Stimulated activated naive CD8-positive, alpha-beta T cell treated with anti-CD3 and anti-CD28 coated beads, Interleukin-15, Interleukin-2, amounts not matched to agents 100 ng/mL and 50 ng/mL, for 24 hours (primary cell): ENCODE results near the gene RCOR1.

Experiments
- H3K27ac Mint-ChIP-seq: one replicate; pipeline ENCODE4 v1.8.0; 2021; ENCODE audit warnings: mild to moderate bottlenecking, mixed read lengths
- H3K27me3 Mint-ChIP-seq: one replicate; pipeline ENCODE4 v1.8.0; 2021; ENCODE audit warnings: mixed read lengths
- H3K36me3 Mint-ChIP-seq: one replicate; pipeline ENCODE4 v1.8.0; 2021; ENCODE audit warnings: low read depth, mixed read lengths
- H3K4me1 Mint-ChIP-seq: one replicate; pipeline ENCODE4 v1.8.0; 2021; ENCODE audit warnings: low read depth, mixed read lengths
- H3K4me3 Mint-ChIP-seq: one replicate; pipeline ENCODE4 v1.8.0; 2021; ENCODE audit warnings: mild to moderate bottlenecking, mixed read lengths
- H3K9me3 Mint-ChIP-seq: one replicate; pipeline ENCODE4 v1.8.0; 2021; ENCODE audit warnings: mixed read lengths

Gene RCOR1

DNA sequence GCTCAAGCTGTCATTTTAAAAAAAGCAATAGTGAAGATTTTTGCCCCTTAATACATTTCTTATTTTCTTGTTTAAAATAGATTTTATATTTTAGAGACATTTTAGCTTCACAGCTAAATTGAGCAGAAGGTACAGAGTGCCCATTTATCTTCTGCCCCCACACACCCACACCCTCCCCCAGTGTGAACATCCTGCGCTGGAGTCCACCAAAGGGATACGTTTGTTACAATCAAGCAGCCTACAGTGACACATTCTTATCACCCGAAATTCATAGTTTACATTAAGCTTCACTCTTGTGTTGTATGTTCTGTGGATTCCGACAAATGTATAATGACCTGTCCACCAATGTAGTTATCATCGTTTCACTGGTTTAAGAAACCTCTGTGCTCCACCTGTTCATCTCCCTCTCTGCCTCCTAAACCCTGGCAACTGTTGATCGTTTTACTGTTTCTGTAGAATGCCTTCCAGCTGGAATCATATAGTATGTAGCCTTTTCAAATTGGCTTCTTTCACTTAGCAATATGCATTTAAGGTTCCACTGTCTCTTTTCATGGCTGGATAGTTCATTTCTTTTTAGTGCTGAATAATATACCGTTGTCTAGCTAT, 93.8 kb downstream of the RCOR1 start:
- H3K9me3 Mint-ChIP-seq = no peaks in the 10 kb centered on the region
- peaks cover 11% of the 10 kb centered on the region for H3K4me1 Mint-ChIP-seq
- H3K4me3 Mint-ChIP-seq = no peak overlapping the region
- H3K36me3 Mint-ChIP-seq = peaks cover 16% of the 10 kb centered on the region
- H3K27ac Mint-ChIP-seq = no peak overlapping the region
- no peaks in the 10 kb centered on the region for H3K27me3 Mint-ChIP-seq

DNA sequence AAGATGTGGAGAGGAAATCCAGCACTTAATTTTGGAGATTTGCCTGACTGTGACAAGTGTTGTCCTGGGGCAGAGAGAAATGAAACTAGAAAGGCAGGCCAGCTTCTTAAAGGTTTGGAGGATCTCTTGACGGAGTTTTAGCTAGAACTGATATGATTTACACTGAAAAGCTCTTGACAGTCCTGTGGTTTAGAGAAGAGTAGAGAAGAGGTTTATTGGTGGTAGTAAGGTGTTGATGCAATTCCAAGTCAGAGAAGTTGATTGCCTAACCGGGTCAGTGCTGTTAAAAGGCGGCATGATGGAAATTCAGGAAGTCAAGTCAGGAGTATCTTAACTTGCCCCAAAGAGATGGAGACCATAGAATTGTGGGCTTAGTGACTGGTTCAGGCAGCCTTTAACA, 95.8 kb downstream of the RCOR1 start:
- Mint-ChIP-seq H3K9me3 (no peaks in the 10 kb centered on the region), H3K4me3 (no peak overlapping the region), H3K36me3 (peaks cover 9% of the 10 kb centered on the region), H3K27me3 (no peaks in the 10 kb centered on the region), H3K27ac (no peak overlapping the region), H3K4me1 (peaks cover 11% of the 10 kb centered on the region)

DNA sequence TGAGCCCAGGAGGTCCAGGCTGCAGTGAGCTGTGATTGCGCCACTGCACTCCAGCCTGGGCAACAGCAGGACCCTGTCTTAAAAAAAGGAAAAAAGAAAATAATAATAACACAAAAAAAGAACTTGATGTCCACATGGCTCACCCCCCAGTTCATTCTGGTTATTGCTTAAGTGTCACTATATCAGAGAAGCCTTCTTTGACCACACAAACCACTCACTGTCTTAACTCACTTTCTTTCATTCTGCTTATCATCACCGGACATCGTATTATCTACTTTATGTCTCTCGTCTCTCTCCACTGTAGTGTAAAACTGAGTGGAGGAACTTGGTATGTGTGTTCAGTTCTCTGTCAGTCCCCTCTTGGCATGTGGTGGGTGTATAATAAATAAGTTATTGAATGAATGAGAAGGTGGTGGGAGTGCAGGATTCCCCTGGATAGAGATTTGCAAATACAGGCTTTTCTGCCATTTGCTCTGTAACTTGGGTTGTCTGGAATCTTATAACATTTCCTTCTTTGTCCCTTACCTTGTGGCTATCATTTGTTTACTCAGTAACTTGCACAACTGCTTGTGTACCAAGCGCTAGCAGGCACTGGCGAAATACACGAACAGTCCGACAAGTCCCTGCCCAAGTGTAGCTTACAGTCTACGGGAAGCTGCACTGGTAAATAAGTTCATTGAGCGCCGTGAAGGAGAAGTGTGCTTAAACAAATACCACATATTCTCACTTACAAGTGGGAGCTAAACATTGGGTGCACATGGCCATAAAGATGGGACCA, 98.2 kb downstream of the RCOR1 start:
- Mint-ChIP-seq H3K4me3 (no peak overlapping the region), H3K36me3 (no peaks in the 10 kb centered on the region), H3K9me3 (no peaks in the 10 kb centered on the region), H3K27ac (no peak overlapping the region), H3K27me3 (no peaks in the 10 kb centered on the region), H3K4me1 (peaks cover 15% of the 10 kb centered on the region)

DNA sequence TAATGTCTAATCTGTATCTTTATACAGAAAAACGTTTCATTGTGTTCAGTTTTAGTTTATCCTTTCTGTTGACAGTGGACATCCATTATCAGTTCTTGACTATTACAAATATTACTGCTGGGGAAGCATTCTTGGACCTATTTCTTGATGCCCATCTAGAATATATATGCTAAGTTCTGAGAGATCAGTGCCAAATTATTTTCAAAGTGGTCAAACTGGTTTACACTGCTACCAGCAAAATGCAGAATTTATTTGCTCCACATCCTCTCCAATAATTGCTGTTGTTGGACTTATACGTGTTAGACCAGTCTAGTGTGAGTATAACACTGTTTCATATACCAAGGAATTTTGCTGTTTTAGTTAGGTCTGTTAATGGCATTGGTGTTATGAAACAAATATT, 99.3 kb downstream of the RCOR1 start:
- no peaks in the 10 kb centered on the region for H3K27me3 Mint-ChIP-seq
- H3K4me1 Mint-ChIP-seq = peaks cover 23% of the 10 kb centered on the region
- H3K36me3 Mint-ChIP-seq = peaks cover under 1% of the 10 kb centered on the region
- H3K4me3 Mint-ChIP-seq = no peak overlapping the region
- H3K27ac Mint-ChIP-seq = no peak overlapping the region
- H3K9me3 Mint-ChIP-seq = no peaks in the 10 kb centered on the region

- no peak overlapping the region for H3K27ac Mint-ChIP-seq
- peaks cover 4% of the 10 kb centered on the region for H3K36me3 Mint-ChIP-seq
- H3K9me3 Mint-ChIP-seq = no peaks in the 10 kb centered on the region
- no peak overlapping the region for H3K4me3 Mint-ChIP-seq
- H3K27me3 Mint-ChIP-seq = no peaks in the 10 kb centered on the region
- peaks cover 28% of the 10 kb centered on the region for H3K4me1 Mint-ChIP-seq
Measured at GRCh38 chr14:102692334-102692733, 99.9 kb downstream of the RCOR1 start.

DNA sequence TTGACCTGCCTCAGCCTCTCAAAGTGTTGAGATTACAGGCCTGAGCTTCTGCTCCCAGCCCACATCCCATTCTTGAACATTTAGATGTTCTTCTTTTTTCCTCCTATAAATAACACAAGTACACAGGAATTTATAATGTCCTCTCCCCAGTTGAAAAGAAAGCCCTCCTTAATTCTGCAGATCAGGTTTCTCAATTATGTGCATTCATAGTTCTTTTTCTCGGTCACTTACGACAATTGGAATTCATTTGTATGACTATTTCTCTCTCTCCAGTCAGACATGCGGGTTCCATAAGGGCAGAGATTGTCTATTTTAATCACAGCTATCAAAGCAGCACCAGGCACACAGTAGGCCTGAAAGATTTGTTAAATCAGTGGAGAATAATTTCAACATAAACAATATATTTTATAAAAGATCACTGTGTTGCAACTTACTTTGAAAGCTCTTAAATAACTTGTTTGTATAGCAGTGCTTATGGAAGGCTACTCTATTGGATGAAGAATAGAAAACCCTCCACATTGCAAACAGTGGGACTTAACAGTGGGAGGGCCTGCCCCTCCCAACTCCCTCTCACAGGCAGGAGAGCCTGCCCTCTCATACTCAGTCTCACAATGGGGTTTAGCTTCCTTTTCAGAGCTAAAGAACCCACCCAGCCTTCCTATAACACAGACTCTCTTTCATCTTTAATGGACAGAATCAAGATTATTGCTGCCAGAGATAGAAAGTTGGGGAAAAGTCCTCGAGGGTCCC, 100.7 kb downstream of the RCOR1 start:
- peaks cover 4% of the 10 kb centered on the region for H3K36me3 Mint-ChIP-seq
- H3K4me1 Mint-ChIP-seq = peaks cover 25% of the 10 kb centered on the region
- no peaks in the 10 kb centered on the region for H3K27me3 Mint-ChIP-seq

DNA sequence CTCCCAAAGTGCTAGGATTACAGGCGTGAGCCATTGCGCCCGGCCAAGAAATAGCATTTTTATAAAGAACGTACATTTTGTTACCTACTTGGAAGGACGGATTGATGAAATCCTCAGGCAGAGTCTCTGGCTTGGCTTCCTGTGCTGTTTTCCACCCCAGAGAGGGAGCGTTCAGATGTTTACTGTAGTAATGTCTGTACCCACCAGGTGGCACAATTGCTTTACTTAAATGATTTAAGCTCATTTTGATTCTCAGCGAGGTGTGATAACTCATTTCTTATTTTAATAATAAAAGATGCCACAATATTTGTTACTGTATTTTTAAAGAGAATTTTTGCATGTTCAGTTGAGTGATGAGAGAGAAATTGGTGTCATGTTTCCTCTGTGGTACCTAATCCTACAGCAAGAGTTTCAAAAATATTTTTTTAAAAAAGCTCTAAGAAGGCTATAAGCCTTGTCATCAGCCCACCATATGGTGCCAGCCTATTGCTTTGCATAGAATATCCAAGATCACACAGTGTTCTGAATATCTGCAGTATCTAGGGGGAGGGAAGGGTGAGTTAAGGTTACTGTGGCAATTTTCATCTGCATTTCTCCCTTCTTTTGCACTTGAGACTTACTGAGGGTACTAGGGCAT, 102.2 kb downstream of the RCOR1 start:
- peaks cover 25% of the 10 kb centered on the region for H3K4me1 Mint-ChIP-seq
- H3K9me3 Mint-ChIP-seq = no peaks in the 10 kb centered on the region
- H3K27me3 Mint-ChIP-seq = no peaks in the 10 kb centered on the region
- no peak overlapping the region for H3K27ac Mint-ChIP-seq
- H3K36me3 Mint-ChIP-seq = peaks cover 4% of the 10 kb centered on the region
- H3K4me3 Mint-ChIP-seq = no peak overlapping the region

More for the DNA sequence above, 100.7 kb downstream of the RCOR1 start:
- no peaks in the 10 kb centered on the region for H3K9me3 Mint-ChIP-seq
- H3K27ac Mint-ChIP-seq = no peak overlapping the region
- H3K4me3 Mint-ChIP-seq = no peak overlapping the region

DNA sequence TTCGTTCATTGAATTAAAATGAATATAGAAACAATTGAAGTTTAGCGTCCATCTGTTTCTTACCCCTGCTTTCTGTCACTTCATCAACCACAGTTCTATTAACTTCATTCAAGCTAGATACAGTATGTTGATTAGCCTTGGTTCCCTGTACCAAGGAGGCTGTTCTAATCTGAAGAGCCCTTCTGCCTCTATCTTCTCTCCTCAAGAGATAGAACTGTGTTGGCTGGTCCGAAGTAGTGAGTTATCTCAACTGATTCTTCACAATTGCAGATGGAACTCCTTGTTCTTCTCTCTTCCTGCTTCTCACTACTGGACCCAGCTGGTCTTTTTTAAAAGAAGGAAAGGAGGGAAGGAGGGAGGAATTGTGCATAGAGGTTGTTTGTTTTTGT, 102.7 kb downstream of the RCOR1 start:
- H3K4me3 Mint-ChIP-seq = no peak overlapping the region
- no peak overlapping the region for H3K27ac Mint-ChIP-seq
- H3K4me1 Mint-ChIP-seq = peaks cover 25% of the 10 kb centered on the region
- H3K9me3 Mint-ChIP-seq = no peaks in the 10 kb centered on the region
- no peaks in the 10 kb centered on the region for H3K27me3 Mint-ChIP-seq
- peaks cover 4% of the 10 kb centered on the region for H3K36me3 Mint-ChIP-seq

GRCh38 chr14:102696332-102696731, 103.9 kb downstream of the RCOR1 start:
- no peak overlapping the region for H3K4me3 Mint-ChIP-seq
- H3K27ac Mint-ChIP-seq = peak overlapping the region; percentile 21
- peaks cover 8% of the 10 kb centered on the region for H3K36me3 Mint-ChIP-seq
- H3K9me3 Mint-ChIP-seq = no peaks in the 10 kb centered on the region
- no peaks in the 10 kb centered on the region for H3K27me3 Mint-ChIP-seq
- peaks cover 25% of the 10 kb centered on the region for H3K4me1 Mint-ChIP-seq

- H3K4me1 Mint-ChIP-seq = peaks cover 25% of the 10 kb centered on the region
- no peak overlapping the region for H3K4me3 Mint-ChIP-seq
Measured at GRCh38 chr14:102696856-102697495, 104.5 kb downstream of the RCOR1 start.

GRCh38 chr14:102697501-102697900, 105.1 kb downstream of the RCOR1 start:
- H3K27me3 Mint-ChIP-seq = no peaks in the 10 kb centered on the region
- no peaks in the 10 kb centered on the region for H3K9me3 Mint-ChIP-seq
- H3K27ac Mint-ChIP-seq = no peak overlapping the region
- no peak overlapping the region for H3K4me3 Mint-ChIP-seq
- H3K36me3 Mint-ChIP-seq = peaks cover 16% of the 10 kb centered on the region
- peaks cover 25% of the 10 kb centered on the region for H3K4me1 Mint-ChIP-seq

More at GRCh38 chr14:102696856-102697495, 104.5 kb downstream of the RCOR1 start:
- Mint-ChIP-seq H3K9me3 (no peaks in the 10 kb centered on the region), H3K27me3 (no peaks in the 10 kb centered on the region), H3K27ac (peak overlapping the region; percentile 23), H3K36me3 (peaks cover 11% of the 10 kb centered on the region)

DNA sequence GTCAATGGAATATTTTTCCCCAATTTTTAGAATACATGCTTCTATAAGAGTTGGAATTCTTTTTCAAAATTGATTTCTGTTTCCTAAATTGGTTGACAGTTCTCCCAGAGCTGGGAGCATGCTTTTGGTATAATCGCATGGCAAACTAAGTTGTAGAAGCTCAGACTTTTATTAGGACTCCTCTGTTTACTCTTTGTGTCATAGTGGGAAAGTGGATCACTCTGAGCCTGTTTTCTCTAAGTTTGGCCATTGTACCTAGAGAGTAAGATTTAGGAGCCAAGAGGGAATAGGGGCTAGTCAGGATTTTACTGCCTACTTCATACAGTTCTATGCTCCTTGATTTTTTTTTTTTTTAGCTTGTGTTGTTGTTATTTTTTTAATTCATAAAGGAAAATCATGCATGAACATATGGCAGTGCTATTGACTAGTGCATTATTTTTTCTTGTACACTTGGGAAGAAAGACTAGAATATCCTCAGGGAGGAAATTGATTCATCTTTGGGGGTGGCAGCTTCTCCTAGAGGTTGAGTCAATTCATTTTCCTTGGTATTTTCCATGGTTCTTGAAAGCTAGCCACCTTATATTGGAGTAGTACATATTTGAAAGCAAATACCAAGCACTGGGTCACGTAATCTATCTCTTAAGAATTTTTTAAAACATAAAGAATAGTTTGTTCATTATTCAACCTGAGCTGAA, 107.1 kb downstream of the RCOR1 start:
- peaks cover 25% of the 10 kb centered on the region for H3K4me1 Mint-ChIP-seq
- peaks cover 5% of the 10 kb centered on the region for H3K9me3 Mint-ChIP-seq

DNA sequence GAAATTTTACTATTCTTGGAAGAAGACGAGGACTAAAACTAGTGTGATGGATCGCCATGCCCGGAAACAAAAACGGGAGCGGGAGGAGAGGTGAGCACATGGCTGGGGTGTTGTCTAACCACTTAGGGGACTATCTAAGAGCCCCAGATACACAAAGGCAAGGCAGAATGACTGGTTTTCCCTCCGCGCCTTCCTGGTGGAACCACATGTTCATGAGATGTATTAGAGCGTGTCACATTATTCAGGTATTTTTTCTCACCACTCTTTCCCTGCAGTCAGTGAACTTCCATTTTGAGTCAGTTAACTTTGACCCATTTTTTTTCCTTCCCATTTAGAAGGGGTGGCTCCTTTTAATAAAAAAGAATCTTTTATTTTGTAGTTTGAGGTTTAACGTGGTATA, 116.0 kb downstream of the RCOR1 start:
- H3K4me1 Mint-ChIP-seq = no peaks in the 10 kb centered on the region
- H3K4me3 Mint-ChIP-seq = no peak overlapping the region
- H3K27me3 Mint-ChIP-seq = no peaks in the 10 kb centered on the region
- peaks cover 3% of the 10 kb centered on the region for H3K9me3 Mint-ChIP-seq
- H3K36me3 Mint-ChIP-seq = peaks cover 44% of the 10 kb centered on the region
- H3K27ac Mint-ChIP-seq = no peak overlapping the region

More for the DNA sequence above, 107.1 kb downstream of the RCOR1 start:
- Mint-ChIP-seq H3K27me3 (no peaks in the 10 kb centered on the region), H3K36me3 (peaks cover 34% of the 10 kb centered on the region), H3K4me3 (no peak overlapping the region), H3K27ac (no peak overlapping the region)

DNA sequence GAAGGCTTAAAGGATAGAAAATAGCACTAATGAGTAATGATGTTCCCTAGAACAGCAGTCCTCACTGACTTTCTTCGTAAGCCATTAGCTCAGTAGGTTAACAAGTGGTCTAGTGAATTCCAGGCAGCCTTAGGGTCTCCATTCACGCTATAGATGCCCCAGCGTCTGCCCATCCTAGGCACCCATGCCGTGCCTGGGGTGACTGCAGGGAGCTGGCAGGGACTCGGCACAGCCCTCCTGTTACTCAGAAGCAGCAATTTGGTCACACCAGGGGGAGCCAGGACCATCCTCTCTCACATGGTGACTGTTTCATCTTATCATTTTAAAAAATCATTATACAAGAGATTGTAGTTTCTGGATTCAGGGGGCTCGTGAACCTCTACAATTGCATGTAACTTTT, 118.8 kb downstream of the RCOR1 start:
- peaks cover 44% of the 10 kb centered on the region for H3K36me3 Mint-ChIP-seq

More for the DNA sequence above, 118.8 kb downstream of the RCOR1 start:
- Mint-ChIP-seq H3K9me3 (no peaks in the 10 kb centered on the region), H3K4me3 (no peak overlapping the region), H3K27ac (no peak overlapping the region), H3K4me1 (no peaks in the 10 kb centered on the region), H3K27me3 (no peaks in the 10 kb centered on the region)
